ENCODE measurements around the gene FAM131A. TPM values are rescaled to one million over a fixed set of nuclear protein-coding genes. Genes with fewer than 3 reads are reported as not detected.

The FAM131A gene
- total and polyA plus RNA-seq, 10 of the 15 experiments (the other 5 are each of a cell fraction or from before 2014, with no cell fraction given) = 0.31 to 4.5 (median 1.5) TPM

- no peak for TF ChIP-seq CUX1 (IDR thresholded peaks at IDR 0.05; ENCODE audit: insufficient replicate concordance, low read depth, low read length)
- TF ChIP-seq POU2F2 (IDR thresholded peaks at IDR 0.05; ENCODE audit: borderline replicate concordance, low read depth, low read length) = peak; percentile 58; the same call in 1 of the 3 replicates
- TF ChIP-seq PKNOX1 (IDR thresholded peaks at IDR 0.05) = no peak
- TF ChIP-seq ESRRA (IDR thresholded peaks at IDR 0.05; ENCODE audit: low read length) = no peak
- TF ChIP-seq RELB (IDR thresholded peaks at IDR 0.05; ENCODE audit: low read depth) = no peak; the same call in 1 of the 2 replicates
- TF ChIP-seq SP1 (IDR thresholded peaks at IDR 0.05; ENCODE audit: low read depth, low read length) = peak; percentile 58
- TF ChIP-seq RCOR1 (conservative IDR thresholded peaks at IDR 0.05; ENCODE audit: low read depth, low read length) = no peak
- TF ChIP-seq EGR1 (IDR thresholded peaks at IDR 0.05; ENCODE audit: borderline replicate concordance in 1 of 2, low read depth in 2 of 2, low read length in 2 of 2) = peak; percentile 52 to 80
- TF ChIP-seq FOXK2 (IDR thresholded peaks at IDR 0.05) = no peak
- TF ChIP-seq BACH1 (IDR thresholded peaks at IDR 0.05; ENCODE audit: borderline replicate concordance) = no peak
- TF ChIP-seq SREBF1 (IDR thresholded peaks at IDR 0.05; ENCODE audit: low read length) = no peak
- TF ChIP-seq NFYA (IDR thresholded peaks at IDR 0.05; ENCODE audit: borderline replicate concordance, low read depth, low read length) = no peak
- peak; percentile 32; the same call in 1 of the 2 replicates for TF ChIP-seq HCFC1 (IDR thresholded peaks at IDR 0.05; ENCODE audit: low read length)
- TF ChIP-seq ZSCAN29 (IDR thresholded peaks at IDR 0.05) = no peak
- no peak for TF ChIP-seq CHD2 (IDR thresholded peaks at IDR 0.05; ENCODE audit: borderline replicate concordance, low read depth, low read length)
- TF ChIP-seq MYB (IDR thresholded peaks at IDR 0.05; ENCODE audit: borderline replicate concordance, low read depth, low read length) = no peak
- TF ChIP-seq NR2C2 (IDR thresholded peaks at IDR 0.05; ENCODE audit: borderline replicate concordance, control insufficient read depth, insufficient read length, low read depth) = no peak
- no peak for TF ChIP-seq HDAC2 (IDR thresholded peaks at IDR 0.05)
- peak; percentile 84 for TF ChIP-seq NRF1 (conservative IDR thresholded peaks at IDR 0.05; ENCODE audit: low read depth, low read length)
- peak; percentile 97 for TF ChIP-seq RAD51 (IDR thresholded peaks at IDR 0.05)
- TF ChIP-seq YY1 (IDR thresholded peaks at IDR 0.05; ENCODE audit: low read depth, low read length) = peak; percentile 88; the same call in 1 of the 2 replicates
- TF ChIP-seq, protein P1, sequence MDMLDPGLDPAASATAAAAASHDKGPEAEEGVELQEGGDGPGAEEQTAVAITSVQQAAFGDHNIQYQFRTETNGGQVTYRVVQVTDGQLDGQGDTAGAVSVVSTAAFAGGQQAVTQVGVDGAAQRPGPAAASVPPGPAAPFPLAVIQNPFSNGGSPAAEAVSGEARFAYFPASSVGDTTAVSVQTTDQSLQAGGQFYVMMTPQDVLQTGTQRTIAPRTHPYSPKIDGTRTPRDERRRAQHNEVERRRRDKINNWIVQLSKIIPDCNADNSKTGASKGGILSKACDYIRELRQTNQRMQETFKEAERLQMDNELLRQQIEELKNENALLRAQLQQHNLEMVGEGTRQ (IDR thresholded peaks at IDR 0.05; ENCODE audit: borderline replicate concordance, low read depth, low read length) = peak; percentile 98
- TF ChIP-seq, protein P2, sequence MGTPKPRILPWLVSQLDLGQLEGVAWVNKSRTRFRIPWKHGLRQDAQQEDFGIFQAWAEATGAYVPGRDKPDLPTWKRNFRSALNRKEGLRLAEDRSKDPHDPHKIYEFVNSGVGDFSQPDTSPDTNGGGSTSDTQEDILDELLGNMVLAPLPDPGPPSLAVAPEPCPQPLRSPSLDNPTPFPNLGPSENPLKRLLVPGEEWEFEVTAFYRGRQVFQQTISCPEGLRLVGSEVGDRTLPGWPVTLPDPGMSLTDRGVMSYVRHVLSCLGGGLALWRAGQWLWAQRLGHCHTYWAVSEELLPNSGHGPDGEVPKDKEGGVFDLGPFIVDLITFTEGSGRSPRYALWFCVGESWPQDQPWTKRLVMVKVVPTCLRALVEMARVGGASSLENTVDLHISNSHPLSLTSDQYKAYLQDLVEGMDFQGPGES (IDR thresholded peaks at IDR 0.05) = no peak
Measured at GRCh38 chr3:184314363-184314699, 23.1 kb upstream of the FAM131A start, which contains the start of gene EIF4G1 (continued).
